ENCODE data around the gene RAB3GAP2. TPM values are rescaled to one million over a fixed set of nuclear protein-coding genes. Genes with fewer than 3 reads are reported as not detected.
"Not testable (repeated sequence)": the region's sequence is repeated elsewhere in the genome, so short reads cannot be mapped to it uniquely, and the experiment has no call there.

Gene RAB3GAP2
- total RNA-seq, 8 experiments from 2014 or later: 27.8 to 56.7 (median 40.4) TPM

GRCh38 chr1:220166853-220167252 is 105.4 kb downstream of the RAB3GAP2 start:
- Histone ChIP-seq H3K27ac (no peak overlapping the region), H3K4me1 (replicated peaks in 1 of 2) (no peaks in the 10 kb centered on the region), H3K4me3 (no peak overlapping the region)
- in situ Hi-C loops (cut with MboI; ENCODE audit: low pct_unique_long_range_greater_than_20kb in 2 of 9, low sequenced_read_pairs in 9 of 9, unreplicated experiment in 9 of 9): no loop called here
- WGBS, 10 experiments: 85 to 100% (median 92%) methylated on average over 1 to 4 of the region's 4 CpGs
- no peak for ATAC-seq (replicated peaks in 6 of 8)

DNA sequence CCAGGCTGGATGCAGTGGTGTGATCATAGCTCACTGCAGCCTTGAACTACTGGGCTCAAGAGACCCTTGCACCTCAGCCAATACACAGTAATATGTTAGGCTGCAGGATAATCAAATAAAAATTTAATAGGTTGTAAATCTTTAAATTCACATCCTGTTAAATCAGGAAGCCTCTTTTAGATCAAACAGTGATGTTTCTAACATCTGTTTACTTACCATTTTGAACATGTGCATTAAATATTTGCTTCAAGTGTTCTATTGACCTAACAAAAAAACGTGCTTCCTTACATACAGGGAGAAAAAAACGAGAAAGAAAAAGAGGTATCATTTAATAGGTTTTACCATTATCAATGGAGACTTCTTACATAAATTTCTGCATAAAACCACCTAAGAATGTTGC is 107.7 kb downstream of the RAB3GAP2 start:
- Histone ChIP-seq H3K4me1 (replicated peaks in 1 of 2) (no peaks in the 10 kb centered on the region), H3K4me3 (no peak overlapping the region), H3K27ac (no peak overlapping the region)
- 0 to 100% (median 75%) methylated on average over 2 of the region's 2 CpGs; no CpG with 5 or more reads in 1 of the 10 experiments for WGBS, 10 experiments
- in situ Hi-C loops (cut with MboI; ENCODE audit: low pct_unique_long_range_greater_than_20kb in 2 of 9, low sequenced_read_pairs in 9 of 9, unreplicated experiment in 9 of 9): no loop called here
- ATAC-seq (replicated peaks in 6 of 8): no peak

DNA sequence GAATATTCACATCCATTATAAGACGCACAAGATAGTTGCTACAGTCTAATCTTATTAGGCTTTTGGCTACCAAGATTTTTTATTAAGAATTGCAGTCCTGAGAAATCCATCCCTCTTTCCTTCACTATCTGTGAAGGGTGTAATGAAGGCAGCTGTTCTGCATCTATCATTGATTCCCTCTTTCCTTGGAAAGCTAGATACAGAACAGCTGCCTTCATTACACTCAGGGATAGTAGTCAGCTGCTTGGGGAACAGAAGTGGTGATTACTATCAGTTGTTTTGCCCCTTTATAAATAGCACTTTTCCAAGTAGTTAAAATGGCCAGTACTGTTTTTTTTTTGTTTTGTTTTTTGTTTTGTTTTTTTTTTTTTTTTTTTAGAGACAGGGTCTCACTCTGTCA is 108.1 kb downstream of the RAB3GAP2 start:
- in situ Hi-C loops (cut with MboI; ENCODE audit: low pct_unique_long_range_greater_than_20kb in 2 of 9, low sequenced_read_pairs in 9 of 9, unreplicated experiment in 9 of 9): no loop called here
- H3K27ac ChIP-seq: no peak overlapping the region
- no peak for ATAC-seq (replicated peaks in 6 of 8)
- 79 to 100% (median 88%) methylated on average over 1 of the region's 1 CpG; no CpG with 5 or more reads in 3 of the 10 experiments for WGBS, 10 experiments
- H3K4me1 ChIP-seq (replicated peaks in 1 of 2): no peaks in the 10 kb centered on the region
- H3K4me3 ChIP-seq: no peak overlapping the region

- in situ Hi-C loops (cut with MboI; ENCODE audit: low pct_unique_long_range_greater_than_20kb in 2 of 9, low sequenced_read_pairs in 9 of 9, unreplicated experiment in 9 of 9): no loop called here
- WGBS, 10 experiments: 89 to 100% (median 100%) methylated on average over 1 of the region's 1 CpG; no CpG with 5 or more reads in 3 of the 10 experiments
- ATAC-seq (replicated peaks in 6 of 8): no peak
- no peaks in the 10 kb centered on the region for H3K4me1 ChIP-seq (replicated peaks in 1 of 2)
- no peak overlapping the region for H3K4me3 ChIP-seq
- H3K27ac ChIP-seq: no peak overlapping the region
These were observed 112.2 kb downstream of the RAB3GAP2 start for GRCh38 chr1:220160027-220160426.

DNA sequence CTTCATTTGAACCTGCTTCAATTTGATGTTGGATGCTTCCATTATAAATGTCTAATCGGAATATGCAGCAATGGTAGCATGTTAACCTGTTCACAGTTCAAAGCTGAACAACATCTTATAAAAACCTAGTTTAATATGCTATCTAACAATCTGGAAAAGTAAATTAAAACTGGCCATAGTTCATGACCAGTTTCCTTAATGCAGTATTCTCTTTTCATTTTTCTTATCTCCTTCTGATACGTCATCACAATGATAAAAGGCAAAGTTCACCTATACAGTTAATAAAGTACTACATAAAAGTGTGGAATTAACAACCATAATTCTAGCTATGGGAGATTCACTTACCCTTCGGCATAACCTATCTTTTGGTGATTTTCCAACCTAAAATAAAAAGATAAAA is 113.2 kb downstream of the RAB3GAP2 start:
- Histone ChIP-seq H3K4me1 (replicated peaks in 1 of 2) (no peaks in the 10 kb centered on the region), H3K27ac (no peak overlapping the region), H3K4me3 (no peak overlapping the region)
- 89 to 100% (median 94%) methylated on average over 1 to 3 of the region's 3 CpGs; no CpG with 5 or more reads in 1 of the 10 experiments for WGBS, 10 experiments
- in situ Hi-C loops (cut with MboI; ENCODE audit: low pct_unique_long_range_greater_than_20kb in 2 of 9, low sequenced_read_pairs in 9 of 9, unreplicated experiment in 9 of 9): no loop called here
- ATAC-seq (replicated peaks in 6 of 8): no peak

GRCh38 chr1:220158530-220158929 is 113.7 kb downstream of the RAB3GAP2 start:
- WGBS, 10 experiments: 91 to 100% (median 100%) methylated on average over 1 to 7 of the region's 7 CpGs; no CpG with 5 or more reads in 4 of the 10 experiments
- ATAC-seq (replicated peaks in 6 of 8); H3K27ac ChIP-seq; H3K4me3 ChIP-seq; H3K4me1 ChIP-seq (replicated peaks in 1 of 2); in situ Hi-C loops (cut with MboI; ENCODE audit: low pct_unique_long_range_greater_than_20kb in 2 of 9, low sequenced_read_pairs in 9 of 9, unreplicated experiment in 9 of 9): not testable (repeated sequence)

DNA sequence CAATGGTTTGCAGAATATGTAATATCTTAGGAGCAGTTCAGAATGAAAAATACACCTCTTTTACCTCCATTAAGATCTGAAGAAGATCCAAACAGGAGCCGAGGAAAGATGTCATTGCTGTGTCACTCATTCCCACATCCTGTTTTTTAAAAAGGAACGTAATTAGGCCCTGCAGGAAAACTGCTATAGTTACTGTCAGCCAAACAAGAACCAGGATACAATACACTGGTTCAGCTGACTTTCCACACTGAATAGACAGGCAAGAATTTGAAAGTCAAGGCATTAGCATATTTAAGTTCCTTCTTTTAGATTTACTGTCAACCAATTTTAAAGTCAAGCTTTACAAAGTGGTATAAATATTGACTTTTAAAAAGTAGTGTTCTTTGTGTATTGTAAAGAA is 114.5 kb downstream of the RAB3GAP2 start:
- peak in 7 of 8 experiments; percentile 24 to 80 (median 36) for ATAC-seq (replicated peaks in 6 of 8)
- H3K4me1 ChIP-seq (replicated peaks in 1 of 2): no peaks in the 10 kb centered on the region
- H3K4me3 ChIP-seq: no peak overlapping the region
- WGBS, 10 experiments: 36 to 88% (median 70%) methylated on average over 2 of the region's 2 CpGs; no CpG with 5 or more reads in 1 of the 10 experiments
- H3K27ac ChIP-seq: no peak overlapping the region
- in situ Hi-C loops (cut with MboI; ENCODE audit: low pct_unique_long_range_greater_than_20kb in 2 of 9, low sequenced_read_pairs in 9 of 9, unreplicated experiment in 9 of 9): no loop called here

DNA sequence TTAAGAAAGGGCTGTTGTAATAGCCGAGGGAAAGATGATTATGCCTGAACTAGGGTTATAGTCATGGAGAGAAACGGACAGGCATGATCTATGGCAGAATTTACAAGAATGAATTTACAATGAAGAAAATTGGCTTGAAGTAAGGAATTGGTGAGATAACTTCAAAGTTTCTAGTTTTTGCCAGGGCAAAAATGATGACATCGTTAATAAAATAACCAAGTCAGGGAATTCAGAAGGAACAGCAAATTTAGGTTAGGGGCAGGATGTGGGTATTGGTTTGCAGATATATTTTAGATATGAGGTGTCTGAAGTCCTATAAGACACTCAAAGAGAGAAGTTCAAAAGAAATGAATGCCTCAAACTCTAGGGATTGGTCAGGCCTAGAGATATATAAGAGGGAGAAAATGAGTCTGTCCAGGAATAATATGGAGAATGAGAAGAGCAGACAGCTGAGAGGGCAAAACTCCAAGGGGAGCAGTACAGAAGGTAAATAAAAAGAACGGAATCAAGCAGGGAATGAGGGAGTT is 115.6 kb downstream of the RAB3GAP2 start:
- H3K4me3 ChIP-seq: no peak overlapping the region
- no peak for ATAC-seq (replicated peaks in 6 of 8)
- no peaks in the 10 kb centered on the region for H3K4me1 ChIP-seq (replicated peaks in 1 of 2)
- H3K27ac ChIP-seq: no peak overlapping the region
- WGBS, 10 experiments: 88 to 100% (median 94%) methylated on average over 3 to 4 of the region's 4 CpGs
- in situ Hi-C loops (cut with MboI; ENCODE audit: low pct_unique_long_range_greater_than_20kb in 2 of 9, low sequenced_read_pairs in 9 of 9, unreplicated experiment in 9 of 9): no loop called here

DNA sequence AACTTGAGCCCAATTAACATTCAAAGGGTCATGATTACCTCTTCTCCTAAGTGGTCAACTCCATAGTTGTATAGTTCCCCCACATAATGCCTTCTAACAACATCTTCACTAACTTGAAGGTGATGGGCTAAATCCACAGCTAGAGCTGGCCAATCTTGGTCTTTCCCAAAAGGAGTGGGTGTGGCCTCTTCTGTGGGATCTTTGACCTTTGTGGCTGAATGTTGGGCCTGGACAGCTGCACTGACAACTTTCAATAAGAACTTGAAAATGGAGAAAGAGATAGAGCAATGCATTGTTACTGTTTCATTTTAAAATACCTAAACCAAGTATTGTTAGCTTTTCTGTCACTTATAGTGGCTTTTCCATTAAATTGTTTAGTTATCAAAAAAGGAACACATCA is 119.1 kb downstream of the RAB3GAP2 start:
- in situ Hi-C loops (cut with MboI; ENCODE audit: low pct_unique_long_range_greater_than_20kb in 2 of 9, low sequenced_read_pairs in 9 of 9, unreplicated experiment in 9 of 9): no loop called here
- Histone ChIP-seq H3K4me1 (replicated peaks in 1 of 2) (no peaks in the 10 kb centered on the region), H3K27ac (no peak overlapping the region), H3K4me3 (no peak overlapping the region)
- peak in 1 of 8 experiments; percentile 25 for ATAC-seq (replicated peaks in 6 of 8)

DNA sequence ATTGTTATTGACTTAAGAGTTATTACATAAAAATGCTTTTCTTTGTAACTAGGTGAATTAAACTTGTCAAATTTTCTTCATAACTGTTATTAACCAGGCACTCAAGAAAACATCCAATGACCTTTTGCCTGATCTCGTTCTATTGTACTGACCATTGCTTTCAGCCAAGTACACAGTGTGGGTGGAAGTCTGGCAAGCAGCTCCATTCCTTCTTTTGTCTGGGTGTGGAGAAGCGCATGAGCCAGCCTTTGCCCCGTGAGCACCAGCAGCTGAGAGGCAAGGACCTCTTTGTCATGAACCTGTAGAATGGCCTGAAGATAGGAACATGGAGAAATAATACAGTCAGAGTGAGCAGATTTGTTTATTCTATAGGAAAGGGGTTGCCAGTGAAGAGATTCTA is 120.8 kb downstream of the RAB3GAP2 start:
- WGBS, 10 experiments: 35 to 93% (median 80%) methylated on average over 1 to 3 of the region's 3 CpGs; no CpG with 5 or more reads in 3 of the 10 experiments
- in situ Hi-C loops (cut with MboI; ENCODE audit: low pct_unique_long_range_greater_than_20kb in 2 of 9, low sequenced_read_pairs in 9 of 9, unreplicated experiment in 9 of 9): no loop called here
- H3K4me3 ChIP-seq: no peak overlapping the region
- no peak overlapping the region for H3K27ac ChIP-seq
- ATAC-seq (replicated peaks in 6 of 8): peak in 1 of 8 experiments; percentile 83
- no peaks in the 10 kb centered on the region for H3K4me1 ChIP-seq (replicated peaks in 1 of 2)

- in situ Hi-C loops (cut with MboI; ENCODE audit: low pct_unique_long_range_greater_than_20kb in 2 of 9, low sequenced_read_pairs in 9 of 9, unreplicated experiment in 9 of 9): no loop called here
- no peak overlapping the region for H3K4me3 ChIP-seq
- no peaks in the 10 kb centered on the region for H3K4me1 ChIP-seq (replicated peaks in 1 of 2)
- WGBS, 10 experiments: 60 to 100% (median 85%) methylated on average over 1 of the region's 1 CpG; no CpG with 5 or more reads in 2 of the 10 experiments
- no peak overlapping the region for H3K27ac ChIP-seq
- ATAC-seq (replicated peaks in 6 of 8): no peak
These were observed 122.5 kb downstream of the RAB3GAP2 start for GRCh38 chr1:220149742-220150141.

GRCh38 chr1:220144051-220144450 is 128.2 kb downstream of the RAB3GAP2 start:
- WGBS, 10 experiments: 91 to 100% (median 97%) methylated on average over 1 to 5 of the region's 5 CpGs; no CpG with 5 or more reads in 1 of the 10 experiments
- no peak overlapping the region for H3K27ac ChIP-seq
- in situ Hi-C loops (cut with MboI; ENCODE audit: low pct_unique_long_range_greater_than_20kb in 2 of 9, low sequenced_read_pairs in 9 of 9, unreplicated experiment in 9 of 9): no loop called here
- ATAC-seq (replicated peaks in 6 of 8): no peak
- no peak overlapping the region for H3K4me3 ChIP-seq
- no peaks in the 10 kb centered on the region for H3K4me1 ChIP-seq (replicated peaks in 1 of 2)

DNA sequence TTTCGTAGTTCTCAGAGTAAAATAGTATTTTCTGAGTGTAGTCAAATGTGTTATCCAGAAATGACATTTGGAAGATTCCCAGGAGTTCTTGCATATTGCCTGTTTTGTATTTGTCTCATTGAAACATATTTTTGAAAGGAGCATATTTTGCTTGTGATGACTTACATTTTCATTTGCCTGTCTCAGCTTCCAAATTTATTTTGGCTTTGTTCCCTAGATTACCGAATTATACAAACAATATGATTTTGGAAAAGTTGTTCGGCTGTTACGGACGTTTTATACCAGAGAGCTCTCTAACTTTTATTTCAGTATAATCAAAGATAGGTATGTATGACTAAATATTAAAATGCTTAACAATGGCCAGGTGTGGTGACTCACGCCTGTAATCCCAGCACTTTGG is 132.3 kb downstream of the RAB3GAP2 start:
- H3K27ac ChIP-seq: no peak overlapping the region
- in situ Hi-C loops (cut with MboI; ENCODE audit: low pct_unique_long_range_greater_than_20kb in 2 of 9, low sequenced_read_pairs in 9 of 9, unreplicated experiment in 9 of 9): no loop called here
- ATAC-seq (replicated peaks in 6 of 8): no peak
- H3K4me1 ChIP-seq (replicated peaks in 1 of 2): peaks cover 4 to 7% of the 10 kb centered on the region in 2 donors
- WGBS, 10 experiments: 45 to 100% (median 97%) methylated on average over 3 to 6 of the region's 6 CpGs; no CpG with 5 or more reads in 3 of the 10 experiments
- no peak overlapping the region for H3K4me3 ChIP-seq

All from motor neuron (in vitro differentiated cells).